GM19025 (cell line): ENCODE results near the gene FSTL4.

Experiments used
- ATAC-seq: cut with Tn5 transposase; IDR thresholded peaks from one replicate; pipeline ENCODE4 v1.9.1; 2021; ENCODE audit warnings: mild to moderate bottlenecking, low read depth, moderate library complexity; ENCODE audit not compliant: unreplicated experiment

The FSTL4 gene

GRCh38 chr5:133393776-133394476 is 218.4 kb downstream of the FSTL4 start:
- no peak for ATAC-seq

- no peak for ATAC-seq
Observed at GRCh38 chr5:133392448-133392847, 219.9 kb downstream of the FSTL4 start.

- ATAC-seq: no peak
Observed at GRCh38 chr5:133391354-133392136, 220.8 kb downstream of the FSTL4 start.

GRCh38 chr5:133390416-133391353 is 221.7 kb downstream of the FSTL4 start:
- no peak for ATAC-seq

- no peak for ATAC-seq
Observed at GRCh38 chr5:133389066-133389590, 223.2 kb downstream of the FSTL4 start.

- ATAC-seq: no peak
Observed at GRCh38 chr5:133387621-133388020, 224.7 kb downstream of the FSTL4 start.

- ATAC-seq: no peak
Observed at GRCh38 chr5:133387091-133387490, 225.2 kb downstream of the FSTL4 start.

GRCh38 chr5:133386662-133387061 is 225.7 kb downstream of the FSTL4 start:
- ATAC-seq: no peak

GRCh38 chr5:133385346-133385745 is 227.0 kb downstream of the FSTL4 start:
- no peak for ATAC-seq

GRCh38 chr5:133384903-133385302 is 227.4 kb downstream of the FSTL4 start:
- no peak for ATAC-seq

GRCh38 chr5:133384120-133384855 is 228.1 kb downstream of the FSTL4 start:
- no peak for ATAC-seq

- no peak for ATAC-seq
Observed at GRCh38 chr5:133383580-133383939, 228.8 kb downstream of the FSTL4 start.

- no peak for ATAC-seq
Observed at GRCh38 chr5:133382661-133383579, 229.4 kb downstream of the FSTL4 start.

- no peak for ATAC-seq
Observed at GRCh38 chr5:133381571-133382365, 230.6 kb downstream of the FSTL4 start.

GRCh38 chr5:133381041-133381440 is 231.3 kb downstream of the FSTL4 start:
- no peak for ATAC-seq

- no peak for ATAC-seq
Observed at GRCh38 chr5:133377736-133378135, 234.6 kb downstream of the FSTL4 start.

GRCh38 chr5:133376986-133377385 is 235.4 kb downstream of the FSTL4 start:
- ATAC-seq: no peak
